ENCODE results near the gene CXCR4. TPM values are rescaled to one million over a fixed set of nuclear protein-coding genes. Genes with fewer than 3 reads are reported as not detected.
A peak's percentile ranks its signal among the peaks of the same experiment; 100 is the strongest.

The CXCR4 gene
- total RNA-seq, 2 donors from 2014 or later = 3.6 to 10.5 TPM

- TF ChIP-seq, protein P1, sequence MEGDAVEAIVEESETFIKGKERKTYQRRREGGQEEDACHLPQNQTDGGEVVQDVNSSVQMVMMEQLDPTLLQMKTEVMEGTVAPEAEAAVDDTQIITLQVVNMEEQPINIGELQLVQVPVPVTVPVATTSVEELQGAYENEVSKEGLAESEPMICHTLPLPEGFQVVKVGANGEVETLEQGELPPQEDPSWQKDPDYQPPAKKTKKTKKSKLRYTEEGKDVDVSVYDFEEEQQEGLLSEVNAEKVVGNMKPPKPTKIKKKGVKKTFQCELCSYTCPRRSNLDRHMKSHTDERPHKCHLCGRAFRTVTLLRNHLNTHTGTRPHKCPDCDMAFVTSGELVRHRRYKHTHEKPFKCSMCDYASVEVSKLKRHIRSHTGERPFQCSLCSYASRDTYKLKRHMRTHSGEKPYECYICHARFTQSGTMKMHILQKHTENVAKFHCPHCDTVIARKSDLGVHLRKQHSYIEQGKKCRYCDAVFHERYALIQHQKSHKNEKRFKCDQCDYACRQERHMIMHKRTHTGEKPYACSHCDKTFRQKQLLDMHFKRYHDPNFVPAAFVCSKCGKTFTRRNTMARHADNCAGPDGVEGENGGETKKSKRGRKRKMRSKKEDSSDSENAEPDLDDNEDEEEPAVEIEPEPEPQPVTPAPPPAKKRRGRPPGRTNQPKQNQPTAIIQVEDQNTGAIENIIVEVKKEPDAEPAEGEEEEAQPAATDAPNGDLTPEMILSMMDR (IDR thresholded peaks at IDR 0.05) = no peak
- no peak overlapping the region for H3K27ac ChIP-seq
- no peak overlapping the region for H3K9ac ChIP-seq (ENCODE audit: low read depth in 2 of 2, low read length in 2 of 2)
- no peaks in the 10 kb centered on the region for H3K36me3 ChIP-seq
- H3K9me3 ChIP-seq = no peaks in the 10 kb centered on the region
- DNase-seq = no peak
- intact Hi-C loops (cut with DNase I) = no loop called here
- no peak overlapping the region for H3K4me3 ChIP-seq
- no peaks in the 10 kb centered on the region for H3K27me3 ChIP-seq
- H3K4me1 ChIP-seq = no peaks in the 10 kb centered on the region
Measured at GRCh38 chr2:136134126-136134525, 16.2 kb upstream of the CXCR4 start.

DNA sequence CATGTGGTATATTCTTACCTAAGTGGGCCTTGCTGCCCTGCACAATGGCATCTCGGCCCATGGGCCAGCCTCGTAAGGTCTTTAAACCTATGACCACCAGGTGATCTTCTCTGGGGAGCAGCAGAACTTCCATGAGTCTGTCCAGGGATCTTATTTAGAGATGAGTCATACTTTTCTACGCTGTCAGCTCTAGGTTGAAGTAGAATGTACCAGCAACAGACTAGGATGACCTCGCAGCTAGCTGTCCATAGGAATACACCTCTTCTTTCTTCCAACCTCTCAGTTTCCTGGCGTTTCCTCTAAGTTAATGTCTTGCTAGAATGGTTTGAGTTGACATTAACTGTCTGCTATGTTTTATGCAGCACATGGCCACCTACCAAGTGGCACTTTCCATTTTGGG, 15.6 kb upstream of the CXCR4 start:
- no peaks in the 10 kb centered on the region for H3K4me1 ChIP-seq
- DNase-seq = no peak
- H3K36me3 ChIP-seq = no peaks in the 10 kb centered on the region
- H3K9ac ChIP-seq (ENCODE audit: low read depth in 2 of 2, low read length in 2 of 2) = no peak overlapping the region
- TF ChIP-seq, protein P1 (IDR thresholded peaks at IDR 0.05) = no peak
- H3K27me3 ChIP-seq = no peaks in the 10 kb centered on the region
- intact Hi-C loops (cut with DNase I) = no loop called here
- H3K4me3 ChIP-seq = no peak overlapping the region
- H3K9me3 ChIP-seq = no peaks in the 10 kb centered on the region
- H3K27ac ChIP-seq = no peak overlapping the region

- no peak overlapping the region for H3K27ac ChIP-seq
- no peaks in the 10 kb centered on the region for H3K36me3 ChIP-seq
- H3K4me1 ChIP-seq = no peaks in the 10 kb centered on the region
- no peak for DNase-seq
- H3K4me3 ChIP-seq = no peak overlapping the region
- H3K9ac ChIP-seq (ENCODE audit: low read depth in 2 of 2, low read length in 2 of 2) = no peak overlapping the region
- H3K27me3 ChIP-seq = no peaks in the 10 kb centered on the region
- intact Hi-C loops (cut with DNase I) = no loop called here
- TF ChIP-seq, protein P1 (IDR thresholded peaks at IDR 0.05) = no peak
- H3K9me3 ChIP-seq = no peaks in the 10 kb centered on the region
Measured at GRCh38 chr2:136133176-136133575, 15.2 kb upstream of the CXCR4 start.

- TF ChIP-seq, protein P1 (IDR thresholded peaks at IDR 0.05) = no peak
- peak overlapping the region; percentile 16 for H3K27ac ChIP-seq
- H3K9ac ChIP-seq (ENCODE audit: low read depth in 2 of 2, low read length in 2 of 2) = no peak overlapping the region
- H3K9me3 ChIP-seq = no peaks in the 10 kb centered on the region
- no peaks in the 10 kb centered on the region for H3K4me1 ChIP-seq
- no peaks in the 10 kb centered on the region for H3K27me3 ChIP-seq
- intact Hi-C loops (cut with DNase I) = no loop called here
- DNase-seq = no peak
- no peaks in the 10 kb centered on the region for H3K36me3 ChIP-seq
- no peak overlapping the region for H3K4me3 ChIP-seq
Measured at GRCh38 chr2:136132825-136133155, 14.8 kb upstream of the CXCR4 start.

DNA sequence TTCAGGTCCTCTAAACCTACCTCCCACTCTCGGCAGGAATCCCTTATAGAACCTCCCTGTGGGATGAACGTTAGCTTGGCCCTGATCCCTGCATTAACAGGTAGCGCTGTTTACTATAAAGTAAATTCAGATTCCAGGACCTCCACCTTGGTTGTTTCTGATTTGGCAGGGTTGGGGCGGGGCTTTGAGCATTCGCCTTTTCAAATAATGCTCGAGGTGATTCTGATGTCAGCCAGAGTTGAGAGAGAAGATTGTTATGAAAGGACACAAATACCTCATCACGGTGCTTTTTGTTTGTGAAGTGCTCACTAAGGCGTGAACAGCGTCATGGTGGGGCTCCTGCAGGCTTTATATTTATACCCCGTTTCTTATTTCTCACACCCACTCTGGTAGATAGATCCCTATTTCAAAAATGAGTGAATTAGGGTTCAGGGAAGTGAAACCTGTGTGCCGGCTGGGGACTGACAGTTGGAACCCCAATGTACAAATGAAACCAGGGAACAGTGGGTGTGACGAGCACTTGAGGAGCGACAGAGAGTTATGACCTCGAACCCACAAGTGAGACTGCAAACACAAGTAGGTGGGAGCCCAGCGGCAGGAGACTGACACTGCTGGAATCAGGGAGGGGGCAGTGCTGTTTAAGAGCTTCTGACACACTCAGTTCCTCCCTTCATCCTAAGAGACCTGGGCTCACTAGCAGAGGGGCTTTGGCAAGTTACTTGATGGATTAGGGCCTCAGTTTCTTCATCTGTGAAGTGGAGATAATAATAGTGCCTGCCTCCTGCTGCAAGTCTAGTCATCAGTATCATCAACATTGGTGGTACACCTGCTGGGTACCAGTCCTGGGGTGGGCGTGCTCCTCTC, 14.2 kb upstream of the CXCR4 start:
- TF ChIP-seq, protein P1 (IDR thresholded peaks at IDR 0.05) = no peak
- intact Hi-C loops (cut with DNase I) = no loop called here
- H3K4me1 ChIP-seq = no peaks in the 10 kb centered on the region
- peak; percentile 22 for DNase-seq
- H3K27me3 ChIP-seq = no peaks in the 10 kb centered on the region
- H3K27ac ChIP-seq = peak overlapping the region; percentile 16
- no peaks in the 10 kb centered on the region for H3K9me3 ChIP-seq
- H3K9ac ChIP-seq (ENCODE audit: low read depth in 2 of 2, low read length in 2 of 2) = no peak overlapping the region
- H3K36me3 ChIP-seq = no peaks in the 10 kb centered on the region
- H3K4me3 ChIP-seq = no peak overlapping the region

Data from colonic mucosa (tissue), 4 donors.